ENCODE data around the gene EDIL3.

Gene EDIL3

GRCh38 chr5:83924171-83924570, 460.5 kb downstream of the EDIL3 start:
- H3K4me1 ChIP-seq (ENCODE audit: low read length), result peaks cover 3% of the 10 kb centered on the region
- H3K4me3 ChIP-seq (ENCODE audit: low read length), result no peak overlapping the region
- H3K9ac ChIP-seq (ENCODE audit: low read length), result no peak overlapping the region
- no peak overlapping the region for H3K4me2 ChIP-seq (ENCODE audit: low read length)
- no peak overlapping the region for H2AFZ ChIP-seq (ENCODE audit: low read depth, low read length)
- no peaks in the 10 kb centered on the region for H3K9me3 ChIP-seq (ENCODE audit: insufficient read depth, low read length)
- H4K20me1 ChIP-seq (ENCODE audit: insufficient read depth, low read length), result no peaks in the 10 kb centered on the region
- H3K36me3 ChIP-seq (replicated peaks; ENCODE audit: low read depth, low read length), result no peaks in the 10 kb centered on the region
- H3K27me3 ChIP-seq (ENCODE audit: low read depth, low read length), result no peaks in the 10 kb centered on the region
- TF ChIP-seq CTCF (IDR thresholded peaks at IDR 0.05; ENCODE audit: low read depth, low read length) (no peak), EZH2phosphoT487 (IDR thresholded peaks at IDR 0.05; ENCODE audit: low read depth) (no peak)
- H3K27ac ChIP-seq (ENCODE audit: low read length), result no peak overlapping the region
- H3K79me2 ChIP-seq (ENCODE audit: low read length), result no peaks in the 10 kb centered on the region

- no peak overlapping the region for H2AFZ ChIP-seq (ENCODE audit: low read depth, low read length)
- H3K79me2 ChIP-seq (ENCODE audit: low read length), result no peaks in the 10 kb centered on the region
- peaks cover 4% of the 10 kb centered on the region for H3K4me1 ChIP-seq (ENCODE audit: low read length)
These were observed 462.0 kb downstream of the EDIL3 start for GRCh38 chr5:83922699-83923098.

GRCh38 chr5:83921666-83922193, 462.9 kb downstream of the EDIL3 start:
- no peaks in the 10 kb centered on the region for H3K27me3 ChIP-seq (ENCODE audit: low read depth, low read length)
- H3K9me3 ChIP-seq (ENCODE audit: insufficient read depth, low read length), result no peaks in the 10 kb centered on the region
- H4K20me1 ChIP-seq (ENCODE audit: insufficient read depth, low read length), result no peaks in the 10 kb centered on the region
- no peak overlapping the region for H2AFZ ChIP-seq (ENCODE audit: low read depth, low read length)
- TF ChIP-seq CTCF (IDR thresholded peaks at IDR 0.05; ENCODE audit: low read depth, low read length) (no peak), EZH2phosphoT487 (IDR thresholded peaks at IDR 0.05; ENCODE audit: low read depth) (no peak)
- no peaks in the 10 kb centered on the region for H3K36me3 ChIP-seq (replicated peaks; ENCODE audit: low read depth, low read length)
- H3K4me3 ChIP-seq (ENCODE audit: low read length), result no peak overlapping the region
- H3K27ac ChIP-seq (ENCODE audit: low read length), result no peak overlapping the region
- no peaks in the 10 kb centered on the region for H3K79me2 ChIP-seq (ENCODE audit: low read length)
- H3K9ac ChIP-seq (ENCODE audit: low read length), result no peak overlapping the region
- no peak overlapping the region for H3K4me2 ChIP-seq (ENCODE audit: low read length)
- H3K4me1 ChIP-seq (ENCODE audit: low read length), result peaks cover 4% of the 10 kb centered on the region

More at GRCh38 chr5:83922699-83923098, 462.0 kb downstream of the EDIL3 start:
- Histone ChIP-seq H3K27me3 (ENCODE audit: low read depth, low read length) (no peaks in the 10 kb centered on the region), H3K9me3 (ENCODE audit: insufficient read depth, low read length) (no peaks in the 10 kb centered on the region), H3K36me3 (replicated peaks; ENCODE audit: low read depth, low read length) (no peaks in the 10 kb centered on the region), H4K20me1 (ENCODE audit: insufficient read depth, low read length) (no peaks in the 10 kb centered on the region), H3K27ac (ENCODE audit: low read length) (no peak overlapping the region), H3K9ac (ENCODE audit: low read length) (no peak overlapping the region), H3K4me2 (ENCODE audit: low read length) (no peak overlapping the region), H3K4me3 (ENCODE audit: low read length) (no peak overlapping the region)
- TF ChIP-seq CTCF (IDR thresholded peaks at IDR 0.05; ENCODE audit: low read depth, low read length) (no peak), EZH2phosphoT487 (IDR thresholded peaks at IDR 0.05; ENCODE audit: low read depth) (no peak)

- TF ChIP-seq EZH2phosphoT487 (IDR thresholded peaks at IDR 0.05; ENCODE audit: low read depth), result no peak
- TF ChIP-seq CTCF (IDR thresholded peaks at IDR 0.05; ENCODE audit: low read depth, low read length), result no peak
- no peak overlapping the region for H3K9ac ChIP-seq (ENCODE audit: low read length)
- no peaks in the 10 kb centered on the region for H3K9me3 ChIP-seq (ENCODE audit: insufficient read depth, low read length)
- H4K20me1 ChIP-seq (ENCODE audit: insufficient read depth, low read length), result no peaks in the 10 kb centered on the region
- H3K4me1 ChIP-seq (ENCODE audit: low read length), result peaks cover 5% of the 10 kb centered on the region
- no peak overlapping the region for H3K27ac ChIP-seq (ENCODE audit: low read length)
- H3K36me3 ChIP-seq (replicated peaks; ENCODE audit: low read depth, low read length), result no peaks in the 10 kb centered on the region
- H3K4me3 ChIP-seq (ENCODE audit: low read length), result no peak overlapping the region
- no peak overlapping the region for H2AFZ ChIP-seq (ENCODE audit: low read depth, low read length)
- no peaks in the 10 kb centered on the region for H3K79me2 ChIP-seq (ENCODE audit: low read length)
- H3K4me2 ChIP-seq (ENCODE audit: low read length), result no peak overlapping the region
- no peaks in the 10 kb centered on the region for H3K27me3 ChIP-seq (ENCODE audit: low read depth, low read length)
These were observed 465.3 kb downstream of the EDIL3 start for GRCh38 chr5:83919071-83920041.
